H9 (cell line): Measurements from ENCODE around the gene CCAR1. TPM values are rescaled to one million over a fixed set of nuclear protein-coding genes. Genes with fewer than 3 reads are reported as not detected.

Experiments used
- DNase-seq: peaks from one replicate; pipeline ENCODE4 v3.0.0-alpha.2; 2017
- H2AFZ ChIP-seq: one replicate; pipeline ENCODE4 v1.6.1; 2013; ENCODE audit warnings: mild to moderate bottlenecking, low read length, control low read depth, moderate library complexity
- H2AK5ac ChIP-seq: 2 replicates; pipeline ENCODE4 v1.6.1; 2013; ENCODE audit warnings: low read length, control low read depth, mixed read lengths; ENCODE audit not compliant: insufficient read length
- H2BK120ac ChIP-seq: one replicate; pipeline ENCODE4 v1.6.1; 2013; ENCODE audit warnings: low read depth, mild to moderate bottlenecking, low read length, control low read depth, inconsistent platforms; ENCODE audit not compliant: poor library complexity, severe bottlenecking
- H2BK12ac ChIP-seq: 2 replicates; pipeline ENCODE4 v1.6.1; 2013; ENCODE audit warnings: low read length, control low read depth, mixed read lengths, low read depth; ENCODE audit not compliant: insufficient read length
- H2BK15ac ChIP-seq: 2 replicates; pipeline ENCODE4 v1.6.1; 2013; ENCODE audit warnings: low read depth, low read length, control low read depth
- H2BK20ac ChIP-seq: one replicate; pipeline ENCODE4 v1.6.1; 2013; ENCODE audit warnings: low read depth, mild to moderate bottlenecking, low read length, control low read depth, inconsistent platforms; ENCODE audit not compliant: poor library complexity, severe bottlenecking
- H2BK5ac ChIP-seq: 2 replicates; pipeline ENCODE4 v1.6.1; 2013; ENCODE audit warnings: low read length, control low read depth, mixed read lengths; ENCODE audit not compliant: insufficient read length
- H3K14ac ChIP-seq: 2 replicates; pipeline ENCODE4 v1.6.1; 2013; ENCODE audit warnings: low read length, control low read depth; ENCODE audit not compliant: insufficient read depth
- H3K18ac ChIP-seq: 2 replicates; pipeline ENCODE4 v1.6.1; 2013; ENCODE audit warnings: low read depth, mild to moderate bottlenecking, mixed read lengths, low read length, control low read depth; ENCODE audit not compliant: insufficient read length
- H3K23ac ChIP-seq: 2 replicates; pipeline ENCODE4 v1.6.1; 2013; ENCODE audit warnings: low read length, control low read depth, mixed read lengths, low read depth; ENCODE audit not compliant: insufficient read length
- H3K23me2 ChIP-seq: 2 replicates; pipeline ENCODE4 v1.6.1; 2013; ENCODE audit warnings: low read depth, mild to moderate bottlenecking, mixed read lengths, low read length, control low read depth; ENCODE audit not compliant: insufficient read length, poor library complexity, severe bottlenecking
- H3K27ac ChIP-seq: 2 replicates; pipeline ENCODE4 v1.5.1; 2013; ENCODE audit warnings: low read length, control low read depth, mixed read lengths, low read depth; ENCODE audit not compliant: insufficient read length
- H3K27me3 ChIP-seq: 2 replicates; pipeline ENCODE4 v1.6.1; 2013; ENCODE audit warnings: low read length, control low read depth, inconsistent platforms; ENCODE audit not compliant: insufficient read depth
- H3K4ac ChIP-seq: 2 replicates; pipeline ENCODE4 v1.6.1; 2013; ENCODE audit warnings: low read depth, mild to moderate bottlenecking, control low read depth, inconsistent platforms, low read length, moderate library complexity
- H3K4me1 ChIP-seq: 2 replicates; pipeline ENCODE4 v1.6.1; 2013; ENCODE audit warnings: low read length, control low read depth, inconsistent platforms; ENCODE audit not compliant: insufficient read depth
- H3K4me2 ChIP-seq: 2 replicates; pipeline ENCODE4 v1.6.1; 2013; ENCODE audit warnings: low read length, control low read depth, mixed read lengths; ENCODE audit not compliant: insufficient read length, insufficient read depth
- H3K56ac ChIP-seq: 2 replicates; pipeline ENCODE4 v1.6.1; 2013; ENCODE audit warnings: low read depth, mild to moderate bottlenecking, mixed read lengths, low read length, control low read depth; ENCODE audit not compliant: insufficient read length
- H3K79me1 ChIP-seq: 2 replicates; pipeline ENCODE4 v1.6.1; 2013; ENCODE audit warnings: low read depth, mild to moderate bottlenecking, moderate library complexity, low read length, control low read depth, inconsistent platforms; ENCODE audit not compliant: insufficient read depth, poor library complexity, severe bottlenecking
- H3K79me2 ChIP-seq: 2 replicates; pipeline ENCODE4 v1.6.1; 2013; ENCODE audit warnings: low read length, control low read depth, inconsistent platforms; ENCODE audit not compliant: insufficient read depth
- H3K9ac ChIP-seq: 2 replicates; pipeline ENCODE4 v1.6.1; 2013; ENCODE audit warnings: low read length, control low read depth, mixed read lengths; ENCODE audit not compliant: insufficient read length; ENCODE audit errors: extremely low read depth
- H3K9me3 ChIP-seq: one replicate; pipeline ENCODE4 v1.6.1; 2013; ENCODE audit warnings: low read depth, low read length, inconsistent platforms; ENCODE audit not compliant: control insufficient read depth
- H3T11ph ChIP-seq: one replicate; pipeline ENCODE4 v1.6.1; 2013; ENCODE audit warnings: mild to moderate bottlenecking, low read length, control low read depth, inconsistent platforms
- H4K20me1 ChIP-seq: one replicate; pipeline ENCODE4 v1.6.1; 2013; ENCODE audit not compliant: control insufficient read depth, insufficient read length, insufficient read depth
- H4K5ac ChIP-seq: 2 replicates; pipeline ENCODE4 v1.6.1; 2013; ENCODE audit warnings: low read depth, mild to moderate bottlenecking, mixed read lengths, low read length, control low read depth; ENCODE audit not compliant: insufficient read length
- H4K8ac ChIP-seq: replicated peaks from 2 replicates; pipeline ENCODE4 v1.6.1; 2013; ENCODE audit warnings: low read length, control low read depth, mixed read lengths, low read depth; ENCODE audit not compliant: insufficient read length
- H4K91ac ChIP-seq: 2 replicates; pipeline ENCODE4 v1.6.1; 2013; ENCODE audit warnings: low read depth, mild to moderate bottlenecking, moderate library complexity, mixed read lengths, low read length, control low read depth; ENCODE audit not compliant: insufficient read length
- H3K27ac Mint-ChIP-seq, 3 experiments: 2 replicates in 2 of 3; 3 replicates in 1 of 3; pipeline ENCODE4 v1.8.0; 2020 to 2021; ENCODE audit warnings: mixed read lengths in 3 of 3, mild to moderate bottlenecking in 1 of 3, moderate library complexity in 1 of 3
- H3K27me3 Mint-ChIP-seq: 2 replicates; pipeline ENCODE4 v1.8.0; 2021; ENCODE audit warnings: low read depth, mild to moderate bottlenecking, moderate library complexity, mixed read lengths
- H3K36me3 Mint-ChIP-seq, 3 experiments: 2 replicates in 2 of 3; 3 replicates in 1 of 3; pipeline ENCODE4 v1.8.0; 2020 to 2021; ENCODE audit warnings: low read depth in 3 of 3, mixed read lengths in 3 of 3; ENCODE audit not compliant: insufficient read depth in 1 of 3
- H3K4me1 Mint-ChIP-seq, 2 experiments: 2 replicates each; pipeline ENCODE4 v1.8.0; 2020; ENCODE audit warnings: mixed read lengths in 2 of 2
- H3K4me3 Mint-ChIP-seq, 2 experiments: 2 replicates in 1 of 2; 3 replicates in 1 of 2; pipeline ENCODE4 v1.8.0; 2020 to 2021; ENCODE audit warnings: mild to moderate bottlenecking in 2 of 2, mixed read lengths in 2 of 2, moderate library complexity in 1 of 2
- H3K9me3 Mint-ChIP-seq, 2 experiments: 2 replicates in 1 of 2; 3 replicates in 1 of 2; pipeline ENCODE4 v1.8.0; 2020; ENCODE audit warnings: mild to moderate bottlenecking in 2 of 2, mixed read lengths in 2 of 2, moderate library complexity in 1 of 2
- CTCF ChIP-seq: fragments of 200-600 bp; sonication (generic); conservative IDR thresholded peaks from 3 replicates; pipeline ENCODE4 v1.8.0; 2021; ENCODE audit warnings: antibody characterized with exemption, mild to moderate bottlenecking
- WGBS: extraction: QIAGEN DNeasy Blood & Tissue Kit; methylation state at CpG from one replicate; pipeline ENCODE4 v1.1.7; 2013; ENCODE audit warnings: missing lambda C conversion rate, low lambda C conversion rate, mixed read lengths; ENCODE audit not compliant: insufficient read length; ENCODE audit errors: extremely low coverage; 5-methylcytosine and 5-hydroxymethylcytosine counted together
- total RNA-seq: library from RNA; stranded (reverse); gene quantifications from 2 replicates; pipeline ENCODE4 v1.2.1, GENCODE V29; 2021

The CCAR1 gene
- total RNA-seq, 1 experiment from 2014 or later: 118 TPM

GRCh38 chr10:68696018-68696417, 25.0 kb upstream of the CCAR1 start:
- H3K4me2 ChIP-seq: no peak overlapping the region
- no peak overlapping the region for H3K23ac ChIP-seq

More at GRCh38 chr10:68696018-68696417, 25.0 kb upstream of the CCAR1 start:
- Histone ChIP-seq H3T11ph (no peak overlapping the region), H3K4ac (no peak overlapping the region), H2BK15ac (no peak overlapping the region), H2BK12ac (no peak overlapping the region), H4K5ac (no peak overlapping the region), H3K79me1 (no peaks in the 10 kb centered on the region), H2BK5ac (no peak overlapping the region), H3K23me2 (no peaks in the 10 kb centered on the region), H2AFZ (no peak overlapping the region), H3K9ac (no peak overlapping the region), H3K14ac (no peak overlapping the region), H4K8ac (no peak overlapping the region), H3K18ac (no peak overlapping the region), H2AK5ac (no peak overlapping the region), H3K79me2 (no peaks in the 10 kb centered on the region), H3K27me3 (no peaks in the 10 kb centered on the region), H2BK20ac (no peak overlapping the region), H3K9me3 (no peaks in the 10 kb centered on the region), H2BK120ac (no peak overlapping the region), H3K56ac (no peak overlapping the region), H4K91ac (no peak overlapping the region), H3K27ac (no peak overlapping the region), H3K4me1 (no peaks in the 10 kb centered on the region), H4K20me1 (no peaks in the 10 kb centered on the region)
- no peak overlapping the region for H3K4me3 Mint-ChIP-seq
- H3K27ac Mint-ChIP-seq: no peak overlapping the region
- H3K4me1 Mint-ChIP-seq: no peaks in the 10 kb centered on the region
- H3K36me3 Mint-ChIP-seq: peaks cover 8 to 13% (median 10%) of the 10 kb centered on the region in 3 experiments
- no peaks in the 10 kb centered on the region for H3K9me3 Mint-ChIP-seq
- DNase-seq: no peak
- H3K27me3 Mint-ChIP-seq: no peaks in the 10 kb centered on the region
- WGBS: no CpG with 5 or more reads among the region's 1 CpG
- TF ChIP-seq CTCF: no peak
